GM23338 (cell line): ENCODE measurements around the gene DLG2. TPM values are rescaled to one million over a fixed set of nuclear protein-coding genes. Genes with fewer than 3 reads are reported as not detected.

Experiments
- ATAC-seq: fragments of 200-7000 bp; cut with Tn5 transposase; 3 replicates; pipeline ENCODE4 v1.9.1; 2020
- DNase-seq: peaks from one replicate; pipeline ENCODE4 v3.0.0-alpha.2; 2015; ENCODE audit warnings: low spot score
- H2AFZ ChIP-seq: fragments of 200-600 bp; sonication (generic); 2 replicates; pipeline ENCODE4 v1.8.0; 2016; ENCODE audit warnings: antibody characterized with exemption, mild to moderate bottlenecking, moderate library complexity
- H3F3A ChIP-seq: fragments of 200-600 bp; sonication (generic); replicated peaks from 2 replicates; pipeline ENCODE4 v1.8.0; 2017; ENCODE audit warnings: antibody characterized with exemption, mixed run types, low read depth
- H3K27ac ChIP-seq: fragments of 200-600 bp; sonication (generic); 2 replicates; pipeline ENCODE4 v1.6.1; 2016; ENCODE audit warnings: low read depth
- H3K27me3 ChIP-seq: fragments of 200-600 bp; sonication (generic); 2 replicates; pipeline ENCODE4 v1.8.0; 2016; ENCODE audit warnings: mild to moderate bottlenecking, mixed run types, moderate library complexity; ENCODE audit not compliant: insufficient read depth
- H3K36me3 ChIP-seq: fragments of 200-600 bp; sonication (generic); 2 replicates; pipeline ENCODE4 v1.8.0; 2016; ENCODE audit warnings: mild to moderate bottlenecking; ENCODE audit not compliant: insufficient read depth
- H3K4me1 ChIP-seq: fragments of 200-600 bp; sonication (generic); 2 replicates; pipeline ENCODE4 v1.8.0; 2016; ENCODE audit warnings: mild to moderate bottlenecking, moderate library complexity; ENCODE audit not compliant: insufficient read depth
- H3K4me2 ChIP-seq: fragments of 200-600 bp; sonication (generic); 2 replicates; pipeline ENCODE4 v1.7.1; 2017; ENCODE audit warnings: mixed run types
- H3K4me3 ChIP-seq: fragments of 200-600 bp; sonication (generic); 2 replicates; pipeline ENCODE4 v1.6.1; 2016; ENCODE audit warnings: mixed run types
- H3K79me2 ChIP-seq: fragments of 200-600 bp; sonication (generic); replicated peaks from 2 replicates; pipeline ENCODE4 v1.8.0; 2017; ENCODE audit warnings: mild to moderate bottlenecking; ENCODE audit not compliant: insufficient read depth
- H3K9me2 ChIP-seq: fragments of 200-600 bp; sonication (generic); 2 replicates; pipeline ENCODE4 v1.8.0; 2017; ENCODE audit not compliant: insufficient read depth
- H4K20me1 ChIP-seq: fragments of 200-600 bp; sonication (generic); replicated peaks from 2 replicates; pipeline ENCODE4 v1.8.0; 2017; ENCODE audit warnings: mild to moderate bottlenecking; ENCODE audit not compliant: insufficient read depth
- H3K27ac Mint-ChIP-seq: 2 replicates; pipeline ENCODE4 v1.8.0; 2020; ENCODE audit warnings: inconsistent platforms, mild to moderate bottlenecking, moderate library complexity, mixed read lengths
- H3K27me3 Mint-ChIP-seq: 3 replicates; pipeline ENCODE4 v1.8.0; 2022; ENCODE audit warnings: low read depth, mild to moderate bottlenecking, moderate library complexity, mixed read lengths, inconsistent platforms; ENCODE audit not compliant: insufficient read depth, poor library complexity
- H3K36me3 Mint-ChIP-seq: 3 replicates; pipeline ENCODE4 v1.8.0; 2021; ENCODE audit warnings: low read depth, mild to moderate bottlenecking, inconsistent platforms, moderate library complexity, mixed read lengths
- H3K4me1 Mint-ChIP-seq: 3 replicates; pipeline ENCODE4 v1.8.0; 2020; ENCODE audit warnings: mild to moderate bottlenecking, inconsistent platforms, mixed read lengths
- H3K4me3 Mint-ChIP-seq: 3 replicates; pipeline ENCODE4 v1.8.0; 2021; ENCODE audit warnings: moderate library complexity, mild to moderate bottlenecking, inconsistent platforms, mixed read lengths
- H3K9me3 Mint-ChIP-seq: 3 replicates; pipeline ENCODE4 v1.8.0; 2020; ENCODE audit warnings: moderate library complexity, mild to moderate bottlenecking, inconsistent platforms, mixed read lengths
- CREB1 ChIP-seq: fragments of 250-450 bp; sonication (Bioruptor Pico); IDR thresholded peaks from 2 replicates; pipeline ENCODE4 v1.5.0; 2020; ENCODE audit warnings: low read depth, mild to moderate bottlenecking, moderate library complexity
- EZH2 ChIP-seq: fragments of 200-600 bp; sonication (generic); IDR thresholded peaks from one replicate; pipeline ENCODE4 v1.8.0; 2017; ENCODE audit warnings: antibody characterized with exemption, mild to moderate bottlenecking, low read depth; ENCODE audit not compliant: unreplicated experiment
- EZH2phosphoT487 ChIP-seq: fragments of 200-600 bp; sonication (generic); IDR thresholded peaks from one replicate; pipeline ENCODE4 v1.8.1; 2018; ENCODE audit warnings: antibody characterized with exemption; ENCODE audit not compliant: unreplicated experiment
- JUNB ChIP-seq: IDR thresholded peaks from one replicate; pipeline ENCODE4 v1.6.1; 2016; ENCODE audit warnings: antibody characterized with exemption; ENCODE audit not compliant: unreplicated experiment
- NANOG ChIP-seq: IDR thresholded peaks from 2 replicates; pipeline ENCODE4 v1.6.1; 2016; ENCODE audit warnings: antibody characterized with exemption, borderline replicate concordance
- POLR2AphosphoS5 ChIP-seq: IDR thresholded peaks from 2 replicates; pipeline ENCODE4 v1.6.1; 2016; ENCODE audit warnings: antibody characterized with exemption, low read depth
- STAT1 ChIP-seq: IDR thresholded peaks from one replicate; pipeline ENCODE4 v1.6.1; 2016; ENCODE audit warnings: antibody characterized with exemption; ENCODE audit not compliant: unreplicated experiment
- ZNF114 ChIP-seq: fragments of 250-450 bp; sonication (Bioruptor Pico); IDR thresholded peaks from 2 replicates; pipeline ENCODE4 v1.5.0; 2020; ENCODE audit warnings: mild to moderate bottlenecking, moderate library complexity
- ZNF331 ChIP-seq: fragments of 250-450 bp; sonication (Bioruptor Pico); IDR thresholded peaks from 2 replicates; pipeline ENCODE4 v1.5.0; 2020; ENCODE audit warnings: low read depth, mild to moderate bottlenecking, moderate library complexity
- polyA plus RNA-seq: library from polyadenylated mRNA; unstranded; fragments of >200 nt; fragmentation: Nextera tagmentation; extraction: Ambion mirVana; gene quantifications from 2 replicates; pipeline ENCODE4 v1.2.1, GENCODE V29; 2016
- total RNA-seq: library from RNA; depleted of rRNA; stranded (reverse); fragments of >200 nt; shearing (Covaris generic); gene quantifications from 2 replicates; pipeline ENCODE4 v1.2.3, GENCODE V29; 2014
- TF ChIP-seq, protein P1 (sequence below): IDR thresholded peaks from one replicate; pipeline ENCODE4 v1.6.1; 2018; ENCODE audit warnings: antibody characterized with exemption; ENCODE audit not compliant: unreplicated experiment
- TF ChIP-seq, protein P2 (sequence below): IDR thresholded peaks from 2 replicates; pipeline ENCODE4 v1.6.1; 2016; ENCODE audit warnings: antibody characterized with exemption
- TF ChIP-seq, protein P3 (sequence below): fragments of 250-450 bp; sonication (Bioruptor Pico); IDR thresholded peaks from 2 replicates; pipeline ENCODE4 v1.5.0; 2020; ENCODE audit warnings: mild to moderate bottlenecking, moderate library complexity
- TF ChIP-seq, protein P4 (sequence below), 2 experiments: fragments of 200-600 bp in 1 of 2; sonication (generic) in 1 of 2; conservative IDR thresholded peaks; 2 replicates each; pipeline versions ENCODE4 v1.5.1 to v1.6.1; 2016 to 2017; ENCODE audit warnings: antibody characterized with exemption in 2 of 2, low read depth in 2 of 2, mild to moderate bottlenecking in 2 of 2, moderate library complexity in 1 of 2

The DLG2 gene
- total and polyA plus RNA-seq, 2 experiments from 2014 or later, result 19.8 to 21.5 TPM

DNA sequence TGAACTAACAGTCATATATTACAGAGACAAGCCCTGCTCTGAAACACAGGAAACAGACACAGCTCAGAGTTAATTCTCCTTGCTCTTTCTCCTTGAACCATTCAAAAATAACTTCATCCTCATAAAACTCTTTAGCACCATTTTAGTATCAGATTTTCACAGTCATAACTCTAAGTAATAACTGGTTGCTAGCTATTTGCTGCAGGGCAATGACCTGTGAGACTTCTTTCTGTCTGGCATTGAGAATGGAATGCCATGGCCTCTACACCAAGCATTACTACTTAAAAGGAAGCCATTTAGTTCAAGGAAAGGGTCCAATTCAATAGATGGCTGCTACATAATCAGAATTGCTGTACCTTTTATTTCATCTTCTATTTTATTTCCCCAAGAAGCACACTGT, 2154.3 kb downstream of the DLG2 start:
- TF ChIP-seq, protein P1, sequence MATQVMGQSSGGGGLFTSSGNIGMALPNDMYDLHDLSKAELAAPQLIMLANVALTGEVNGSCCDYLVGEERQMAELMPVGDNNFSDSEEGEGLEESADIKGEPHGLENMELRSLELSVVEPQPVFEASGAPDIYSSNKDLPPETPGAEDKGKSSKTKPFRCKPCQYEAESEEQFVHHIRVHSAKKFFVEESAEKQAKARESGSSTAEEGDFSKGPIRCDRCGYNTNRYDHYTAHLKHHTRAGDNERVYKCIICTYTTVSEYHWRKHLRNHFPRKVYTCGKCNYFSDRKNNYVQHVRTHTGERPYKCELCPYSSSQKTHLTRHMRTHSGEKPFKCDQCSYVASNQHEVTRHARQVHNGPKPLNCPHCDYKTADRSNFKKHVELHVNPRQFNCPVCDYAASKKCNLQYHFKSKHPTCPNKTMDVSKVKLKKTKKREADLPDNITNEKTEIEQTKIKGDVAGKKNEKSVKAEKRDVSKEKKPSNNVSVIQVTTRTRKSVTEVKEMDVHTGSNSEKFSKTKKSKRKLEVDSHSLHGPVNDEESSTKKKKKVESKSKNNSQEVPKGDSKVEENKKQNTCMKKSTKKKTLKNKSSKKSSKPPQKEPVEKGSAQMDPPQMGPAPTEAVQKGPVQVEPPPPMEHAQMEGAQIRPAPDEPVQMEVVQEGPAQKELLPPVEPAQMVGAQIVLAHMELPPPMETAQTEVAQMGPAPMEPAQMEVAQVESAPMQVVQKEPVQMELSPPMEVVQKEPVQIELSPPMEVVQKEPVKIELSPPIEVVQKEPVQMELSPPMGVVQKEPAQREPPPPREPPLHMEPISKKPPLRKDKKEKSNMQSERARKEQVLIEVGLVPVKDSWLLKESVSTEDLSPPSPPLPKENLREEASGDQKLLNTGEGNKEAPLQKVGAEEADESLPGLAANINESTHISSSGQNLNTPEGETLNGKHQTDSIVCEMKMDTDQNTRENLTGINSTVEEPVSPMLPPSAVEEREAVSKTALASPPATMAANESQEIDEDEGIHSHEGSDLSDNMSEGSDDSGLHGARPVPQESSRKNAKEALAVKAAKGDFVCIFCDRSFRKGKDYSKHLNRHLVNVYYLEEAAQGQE, result no peak
- TF ChIP-seq NANOG (no peak), JUNB (no peak), EZH2 (no peak), CREB1 (no peak), ZNF114 (CRISPR knock-in tag) (no peak), POLR2AphosphoS5 (no peak), ZNF331 (CRISPR knock-in tag) (no peak), EZH2phosphoT487 (no peak), STAT1 (no peak)
- TF ChIP-seq, protein P2, sequence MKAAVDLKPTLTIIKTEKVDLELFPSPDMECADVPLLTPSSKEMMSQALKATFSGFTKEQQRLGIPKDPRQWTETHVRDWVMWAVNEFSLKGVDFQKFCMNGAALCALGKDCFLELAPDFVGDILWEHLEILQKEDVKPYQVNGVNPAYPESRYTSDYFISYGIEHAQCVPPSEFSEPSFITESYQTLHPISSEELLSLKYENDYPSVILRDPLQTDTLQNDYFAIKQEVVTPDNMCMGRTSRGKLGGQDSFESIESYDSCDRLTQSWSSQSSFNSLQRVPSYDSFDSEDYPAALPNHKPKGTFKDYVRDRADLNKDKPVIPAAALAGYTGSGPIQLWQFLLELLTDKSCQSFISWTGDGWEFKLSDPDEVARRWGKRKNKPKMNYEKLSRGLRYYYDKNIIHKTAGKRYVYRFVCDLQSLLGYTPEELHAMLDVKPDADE, result no peak
- TF ChIP-seq, protein P3, sequence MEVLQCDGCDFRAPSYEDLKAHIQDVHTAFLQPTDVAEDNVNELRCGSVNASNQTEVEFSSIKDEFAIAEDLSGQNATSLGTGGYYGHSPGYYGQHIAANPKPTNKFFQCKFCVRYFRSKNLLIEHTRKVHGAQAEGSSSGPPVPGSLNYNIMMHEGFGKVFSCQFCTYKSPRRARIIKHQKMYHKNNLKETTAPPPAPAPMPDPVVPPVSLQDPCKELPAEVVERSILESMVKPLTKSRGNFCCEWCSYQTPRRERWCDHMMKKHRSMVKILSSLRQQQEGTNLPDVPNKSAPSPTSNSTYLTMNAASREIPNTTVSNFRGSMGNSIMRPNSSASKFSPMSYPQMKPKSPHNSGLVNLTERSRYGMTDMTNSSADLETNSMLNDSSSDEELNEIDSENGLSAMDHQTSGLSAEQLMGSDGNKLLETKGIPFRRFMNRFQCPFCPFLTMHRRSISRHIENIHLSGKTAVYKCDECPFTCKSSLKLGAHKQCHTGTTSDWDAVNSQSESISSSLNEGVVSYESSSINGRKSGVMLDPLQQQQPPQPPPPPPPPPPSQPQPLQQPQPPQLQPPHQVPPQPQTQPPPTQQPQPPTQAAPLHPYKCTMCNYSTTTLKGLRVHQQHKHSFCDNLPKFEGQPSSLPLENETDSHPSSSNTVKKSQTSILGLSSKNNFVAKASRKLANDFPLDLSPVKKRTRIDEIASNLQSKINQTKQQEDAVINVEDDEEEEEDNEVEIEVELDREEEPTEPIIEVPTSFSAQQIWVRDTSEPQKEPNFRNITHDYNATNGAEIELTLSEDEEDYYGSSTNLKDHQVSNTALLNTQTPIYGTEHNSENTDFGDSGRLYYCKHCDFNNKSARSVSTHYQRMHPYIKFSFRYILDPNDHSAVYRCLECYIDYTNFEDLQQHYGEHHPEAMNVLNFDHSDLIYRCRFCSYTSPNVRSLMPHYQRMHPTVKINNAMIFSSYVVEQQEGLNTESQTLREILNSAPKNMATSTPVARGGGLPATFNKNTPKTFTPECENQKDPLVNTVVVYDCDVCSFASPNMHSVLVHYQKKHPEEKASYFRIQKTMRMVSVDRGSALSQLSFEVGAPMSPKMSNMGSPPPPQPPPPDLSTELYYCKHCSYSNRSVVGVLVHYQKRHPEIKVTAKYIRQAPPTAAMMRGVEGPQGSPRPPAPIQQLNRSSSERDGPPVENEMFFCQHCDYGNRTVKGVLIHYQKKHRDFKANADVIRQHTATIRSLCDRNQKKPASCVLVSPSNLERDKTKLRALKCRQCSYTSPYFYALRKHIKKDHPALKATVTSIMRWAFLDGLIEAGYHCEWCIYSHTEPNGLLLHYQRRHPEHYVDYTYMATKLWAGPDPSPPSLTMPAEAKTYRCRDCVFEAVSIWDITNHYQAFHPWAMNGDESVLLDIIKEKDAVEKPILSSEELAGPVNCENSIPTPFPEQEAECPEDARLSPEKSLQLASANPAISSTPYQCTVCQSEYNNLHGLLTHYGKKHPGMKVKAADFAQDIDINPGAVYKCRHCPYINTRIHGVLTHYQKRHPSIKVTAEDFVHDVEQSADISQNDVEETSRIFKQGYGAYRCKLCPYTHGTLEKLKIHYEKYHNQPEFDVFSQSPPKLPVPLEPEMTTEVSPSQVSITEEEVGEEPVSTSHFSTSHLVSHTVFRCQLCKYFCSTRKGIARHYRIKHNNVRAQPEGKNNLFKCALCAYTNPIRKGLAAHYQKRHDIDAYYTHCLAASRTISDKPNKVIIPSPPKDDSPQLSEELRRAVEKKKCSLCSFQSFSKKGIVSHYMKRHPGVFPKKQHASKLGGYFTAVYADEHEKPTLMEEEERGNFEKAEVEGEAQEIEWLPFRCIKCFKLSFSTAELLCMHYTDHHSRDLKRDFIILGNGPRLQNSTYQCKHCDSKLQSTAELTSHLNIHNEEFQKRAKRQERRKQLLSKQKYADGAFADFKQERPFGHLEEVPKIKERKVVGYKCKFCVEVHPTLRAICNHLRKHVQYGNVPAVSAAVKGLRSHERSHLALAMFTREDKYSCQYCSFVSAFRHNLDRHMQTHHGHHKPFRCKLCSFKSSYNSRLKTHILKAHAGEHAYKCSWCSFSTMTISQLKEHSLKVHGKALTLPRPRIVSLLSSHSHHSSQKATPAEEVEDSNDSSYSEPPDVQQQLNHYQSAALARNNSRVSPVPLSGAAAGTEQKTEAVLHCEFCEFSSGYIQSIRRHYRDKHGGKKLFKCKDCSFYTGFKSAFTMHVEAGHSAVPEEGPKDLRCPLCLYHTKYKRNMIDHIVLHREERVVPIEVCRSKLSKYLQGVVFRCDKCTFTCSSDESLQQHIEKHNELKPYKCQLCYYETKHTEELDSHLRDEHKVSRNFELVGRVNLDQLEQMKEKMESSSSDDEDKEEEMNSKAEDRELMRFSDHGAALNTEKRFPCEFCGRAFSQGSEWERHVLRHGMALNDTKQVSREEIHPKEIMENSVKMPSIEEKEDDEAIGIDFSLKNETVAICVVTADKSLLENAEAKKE (CRISPR knock-in tag), result no peak
- TF ChIP-seq, protein P4, sequence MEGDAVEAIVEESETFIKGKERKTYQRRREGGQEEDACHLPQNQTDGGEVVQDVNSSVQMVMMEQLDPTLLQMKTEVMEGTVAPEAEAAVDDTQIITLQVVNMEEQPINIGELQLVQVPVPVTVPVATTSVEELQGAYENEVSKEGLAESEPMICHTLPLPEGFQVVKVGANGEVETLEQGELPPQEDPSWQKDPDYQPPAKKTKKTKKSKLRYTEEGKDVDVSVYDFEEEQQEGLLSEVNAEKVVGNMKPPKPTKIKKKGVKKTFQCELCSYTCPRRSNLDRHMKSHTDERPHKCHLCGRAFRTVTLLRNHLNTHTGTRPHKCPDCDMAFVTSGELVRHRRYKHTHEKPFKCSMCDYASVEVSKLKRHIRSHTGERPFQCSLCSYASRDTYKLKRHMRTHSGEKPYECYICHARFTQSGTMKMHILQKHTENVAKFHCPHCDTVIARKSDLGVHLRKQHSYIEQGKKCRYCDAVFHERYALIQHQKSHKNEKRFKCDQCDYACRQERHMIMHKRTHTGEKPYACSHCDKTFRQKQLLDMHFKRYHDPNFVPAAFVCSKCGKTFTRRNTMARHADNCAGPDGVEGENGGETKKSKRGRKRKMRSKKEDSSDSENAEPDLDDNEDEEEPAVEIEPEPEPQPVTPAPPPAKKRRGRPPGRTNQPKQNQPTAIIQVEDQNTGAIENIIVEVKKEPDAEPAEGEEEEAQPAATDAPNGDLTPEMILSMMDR (conservative IDR thresholded peaks at IDR 0.05; ENCODE audit: low read depth in 2 of 2), result no peak
- Histone ChIP-seq H3F3A (no peaks in the 10 kb centered on the region), H3K79me2 (no peaks in the 10 kb centered on the region), H3K4me3 (no peak overlapping the region), H3K27me3 (no peaks in the 10 kb centered on the region), H3K27ac (no peak overlapping the region), H2AFZ (no peak overlapping the region), H3K4me1 (no peaks in the 10 kb centered on the region), H4K20me1 (no peaks in the 10 kb centered on the region), H3K4me2 (no peak overlapping the region), H3K9me2 (peaks cover 1% of the 10 kb centered on the region; the same call in 1 of the 2 replicates), H3K36me3 (no peaks in the 10 kb centered on the region)
- H3K27me3 Mint-ChIP-seq, result no peaks in the 10 kb centered on the region
- DNase-seq, result no peak
- no peaks in the 10 kb centered on the region for H3K4me1 Mint-ChIP-seq
- no peak for ATAC-seq
- no peaks in the 10 kb centered on the region for H3K9me3 Mint-ChIP-seq
- no peaks in the 10 kb centered on the region for H3K36me3 Mint-ChIP-seq
- H3K4me3 Mint-ChIP-seq, result no peak overlapping the region
- no peak overlapping the region for H3K27ac Mint-ChIP-seq
